ENCODE measurements around the gene NR6A1.

Gene NR6A1

GRCh38 chr9:124794902-124795491 is 23.9 kb upstream of the NR6A1 start:
- DNase-seq = no peak

GRCh38 chr9:124793015-124793541 is 22.0 kb upstream of the NR6A1 start:
- DNase-seq = no peak

DNA sequence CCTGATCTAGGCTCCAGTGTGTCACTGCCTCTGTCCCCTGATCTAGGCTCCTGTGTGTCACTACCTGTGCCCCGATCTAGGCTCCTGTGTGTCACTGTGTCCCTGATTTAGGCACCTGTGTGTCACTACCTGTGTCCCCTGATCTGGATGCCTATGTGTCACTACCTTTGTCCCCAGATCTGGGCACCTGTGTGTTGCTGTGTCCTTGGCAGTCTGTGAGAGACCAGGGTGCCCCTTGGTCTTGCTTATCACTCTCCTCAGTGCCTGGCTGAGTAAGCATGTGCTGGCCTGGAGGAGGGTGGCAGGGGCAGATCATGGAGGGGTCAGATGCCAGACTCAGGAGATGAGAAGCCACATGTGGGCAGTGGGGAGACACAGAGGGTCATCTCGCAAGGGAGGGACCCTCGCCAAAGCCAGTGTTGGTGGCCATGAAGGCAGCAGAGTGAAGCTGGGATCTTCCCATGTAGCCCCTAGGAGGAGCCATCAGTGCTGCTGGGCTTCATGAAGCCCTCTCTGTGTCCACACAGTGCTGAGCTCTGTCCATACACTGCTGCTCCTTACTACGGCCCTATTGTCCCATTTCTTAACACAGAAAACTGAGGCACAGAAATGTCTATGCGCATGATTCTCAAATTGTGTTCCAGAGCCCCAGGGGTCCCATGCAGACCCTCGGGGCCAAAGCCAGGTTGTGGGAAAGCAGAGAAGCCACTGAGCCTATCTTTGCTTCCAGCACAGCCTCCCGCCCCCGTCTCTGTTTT is 21.3 kb upstream of the NR6A1 start:
- DNase-seq = no peak

DNA sequence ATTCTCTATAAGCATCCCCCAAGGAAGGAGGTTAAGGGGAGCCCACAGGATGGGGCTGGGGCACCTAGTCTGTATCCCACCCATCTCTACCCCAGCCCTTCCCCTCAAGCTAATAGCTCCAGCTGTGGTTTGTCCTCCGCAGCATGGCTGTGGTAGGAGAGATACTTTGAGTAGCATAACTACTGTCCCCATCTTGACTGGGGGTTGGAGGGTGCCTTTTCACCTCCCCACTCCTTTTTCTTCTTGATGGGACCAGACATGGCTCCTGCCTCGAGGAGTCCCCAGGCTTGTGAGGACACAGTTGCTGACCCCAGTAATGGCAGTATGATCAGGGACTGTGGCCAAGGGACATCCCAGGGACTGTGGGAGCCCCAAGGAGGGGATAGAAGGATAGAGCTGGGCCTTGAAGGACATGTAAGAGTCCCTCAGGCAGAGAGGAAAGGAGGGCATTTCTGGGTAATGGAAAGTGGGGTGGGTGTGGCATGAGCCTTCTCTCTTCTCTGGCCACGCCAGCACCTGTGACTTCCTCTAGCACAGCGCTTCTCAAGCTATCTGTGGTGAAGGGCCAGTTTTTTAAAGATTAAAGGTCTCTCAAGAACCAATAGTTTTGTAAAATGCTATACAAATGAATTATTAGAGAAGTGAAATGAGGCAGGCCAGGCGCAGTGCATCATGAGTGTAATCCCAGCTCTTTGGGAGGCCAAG is 19.8 kb upstream of the NR6A1 start:
- DNase-seq = no peak

- no peak for DNase-seq
Observed at GRCh38 chr9:124790301-124790700, 19.2 kb upstream of the NR6A1 start.

- no peak for DNase-seq
Observed at GRCh38 chr9:124789531-124789930, 18.4 kb upstream of the NR6A1 start.

DNA sequence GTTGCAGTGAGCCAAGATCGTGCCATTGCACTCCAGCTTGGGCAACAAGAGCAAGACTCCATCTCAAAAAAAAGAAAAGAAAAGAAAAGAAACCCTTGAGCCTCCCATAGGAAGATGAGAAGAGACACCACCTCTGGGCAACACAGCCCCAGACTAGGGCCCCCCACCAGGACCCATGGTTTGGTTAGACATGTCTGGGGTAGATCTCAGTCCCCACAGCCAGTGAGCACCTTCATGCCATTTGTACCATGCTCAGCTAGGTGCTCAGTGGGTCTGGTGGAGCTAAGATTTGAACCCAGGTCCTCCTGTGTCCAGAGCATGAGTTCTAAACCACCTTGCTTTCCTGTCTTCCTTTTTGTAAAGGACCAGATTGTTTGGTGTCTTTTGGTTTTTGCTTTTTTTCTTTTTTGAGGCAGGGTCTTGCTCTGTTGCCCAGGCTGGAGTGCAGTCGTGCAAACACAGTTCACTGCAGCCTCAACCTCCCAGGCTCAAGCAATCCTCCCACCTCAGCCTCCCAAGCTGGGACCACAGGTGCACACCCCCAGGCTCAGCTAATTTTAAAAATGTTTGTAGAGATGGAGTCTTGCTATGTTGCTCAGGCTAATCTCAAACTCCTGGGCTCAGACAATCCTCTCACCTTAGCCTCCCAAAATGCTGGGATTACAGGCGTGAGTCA is 17.6 kb upstream of the NR6A1 start:
- no peak for DNase-seq

- DNase-seq = no peak
Observed at GRCh38 chr9:124786881-124787573, 15.9 kb upstream of the NR6A1 start.

- DNase-seq = no peak
Observed at GRCh38 chr9:124784509-124784908, 13.4 kb upstream of the NR6A1 start.

- no peak for DNase-seq
Observed at GRCh38 chr9:124783830-124784229, 12.7 kb upstream of the NR6A1 start.

DNA sequence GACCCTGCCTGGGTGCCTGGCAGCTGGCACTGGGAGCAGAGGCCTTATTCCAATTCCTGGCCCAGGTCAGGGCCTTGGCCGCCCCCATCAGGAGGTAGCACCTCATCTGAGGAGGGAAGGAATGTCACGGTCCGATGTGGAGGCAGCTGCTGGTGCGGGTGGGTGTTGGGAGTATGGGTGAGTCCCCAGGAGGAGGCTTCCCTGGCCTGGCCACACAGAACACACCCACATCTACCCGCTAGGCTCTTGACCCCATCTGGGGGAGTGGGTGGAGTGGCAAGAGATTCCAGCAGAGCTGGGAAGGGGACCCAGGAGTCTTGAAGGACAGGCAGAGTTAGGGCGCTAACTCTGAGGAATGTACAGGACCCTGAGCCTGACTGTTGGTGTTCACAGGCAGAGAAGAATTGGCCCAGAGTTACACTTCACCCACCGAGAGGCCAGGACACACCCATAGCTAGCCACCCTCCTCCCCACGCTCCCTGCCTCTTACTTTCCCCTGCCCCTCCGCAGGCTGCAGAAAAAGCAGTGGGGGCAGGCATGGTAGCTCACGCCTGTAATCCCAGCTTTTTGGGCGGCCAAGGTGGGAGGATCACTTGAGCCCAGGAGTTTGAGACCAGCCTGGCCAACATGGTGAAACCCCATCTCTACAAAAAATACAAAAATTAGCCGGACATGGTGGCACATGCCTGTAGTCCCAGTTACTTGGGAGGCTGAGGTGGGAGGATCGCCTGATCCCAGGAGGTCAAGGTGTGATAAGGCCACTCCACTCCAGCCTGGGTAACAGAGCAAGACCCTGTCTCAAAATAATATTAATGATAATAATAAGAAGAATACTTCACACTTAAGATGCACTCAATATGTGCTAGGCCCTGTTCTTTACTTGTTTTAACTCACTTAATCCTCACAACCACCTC is 11.8 kb upstream of the NR6A1 start:
- DNase-seq = no peak

GRCh38 chr9:124781967-124782660 is 11.0 kb upstream of the NR6A1 start:
- no peak for DNase-seq

DNA sequence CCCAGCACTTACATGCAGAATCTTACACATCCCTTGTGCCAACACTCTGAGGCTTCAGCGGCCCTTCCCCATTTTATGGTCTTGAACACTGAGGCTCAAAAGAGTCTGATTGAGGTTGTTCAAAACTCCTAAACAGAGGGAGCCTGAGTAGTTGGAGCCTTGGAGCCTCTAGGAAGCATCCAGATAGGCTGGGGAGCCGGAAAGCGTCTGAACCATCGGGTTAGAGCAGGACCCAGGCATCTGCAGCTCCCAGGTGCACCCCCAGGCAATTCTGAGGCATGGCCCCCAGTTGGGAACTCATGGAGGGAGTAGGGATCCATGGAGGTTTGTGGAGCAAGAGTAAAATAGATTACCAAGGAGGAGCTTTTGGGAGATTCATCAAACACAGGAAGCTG is 9.6 kb upstream of the NR6A1 start:
- DNase-seq = no peak

DNA sequence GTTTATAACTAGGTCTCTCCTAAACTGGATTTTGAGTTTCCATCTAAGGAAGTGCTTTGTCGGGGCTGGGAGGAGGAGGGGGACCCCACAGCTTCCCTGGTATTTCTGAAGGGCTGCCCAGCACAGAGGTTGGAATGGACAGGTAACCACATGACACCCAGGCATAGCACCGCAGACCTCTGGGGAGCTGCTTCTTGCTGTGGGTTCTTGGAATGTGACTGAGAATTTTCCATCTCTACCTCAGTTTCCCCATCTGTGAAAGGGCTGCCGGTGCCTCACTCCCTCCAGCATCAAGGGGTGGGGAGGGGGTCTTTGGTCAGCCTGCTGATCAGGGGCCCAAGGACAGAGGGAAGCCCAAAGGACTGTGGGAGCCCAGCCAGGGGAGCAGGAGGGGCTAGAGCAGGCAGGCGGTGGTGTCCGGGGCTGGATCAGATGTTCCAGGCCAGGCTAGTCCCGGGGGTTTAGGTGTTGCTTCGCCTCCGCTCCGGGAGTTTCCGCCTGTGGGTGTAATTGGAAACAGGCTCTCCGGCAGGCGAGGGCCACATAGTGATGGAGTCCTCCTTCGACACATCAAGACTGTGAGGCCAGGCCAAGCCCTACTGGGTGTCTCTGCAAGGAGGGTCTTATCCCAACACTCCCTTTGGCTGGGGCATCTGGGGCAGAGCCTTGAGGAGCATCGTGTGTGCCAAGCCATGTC is 9.1 kb upstream of the NR6A1 start:
- DNase-seq = no peak

DNA sequence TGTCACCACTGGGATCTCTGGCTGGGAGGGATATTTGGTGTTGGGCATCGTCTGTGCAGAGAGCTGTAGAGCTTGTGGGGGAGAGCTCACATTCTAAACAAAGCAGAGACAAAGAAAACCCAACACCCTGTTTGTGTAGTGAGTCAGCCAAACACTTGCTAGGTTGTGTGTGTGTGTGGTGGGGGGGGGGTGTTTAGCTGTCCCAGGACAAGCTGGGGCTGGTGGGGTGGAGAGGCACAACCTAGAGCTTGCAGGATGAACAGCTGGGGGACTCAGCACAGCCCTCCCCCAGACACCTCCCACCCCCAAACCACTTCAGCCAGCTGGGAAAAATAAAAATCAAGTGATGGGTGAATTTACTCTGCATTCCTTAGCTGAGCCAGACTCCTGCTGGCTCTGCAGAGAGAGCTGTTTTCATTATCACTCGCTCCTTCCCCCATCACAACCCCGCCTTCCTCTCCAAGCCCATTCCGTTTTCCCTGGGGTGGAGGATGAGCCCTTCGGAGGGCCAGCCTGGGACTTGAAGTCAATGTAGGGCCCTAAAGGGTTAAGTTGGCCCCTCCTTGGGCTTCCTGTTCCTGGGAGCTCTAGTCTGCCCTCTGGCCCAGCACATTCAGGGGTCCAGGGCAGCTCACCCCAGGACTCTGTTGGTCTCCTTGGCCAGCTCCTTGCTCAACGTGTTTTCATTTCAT is 8.4 kb upstream of the NR6A1 start:
- no peak for DNase-seq

- no peak for DNase-seq
Observed at GRCh38 chr9:124778575-124779367, 7.7 kb upstream of the NR6A1 start.

DNA sequence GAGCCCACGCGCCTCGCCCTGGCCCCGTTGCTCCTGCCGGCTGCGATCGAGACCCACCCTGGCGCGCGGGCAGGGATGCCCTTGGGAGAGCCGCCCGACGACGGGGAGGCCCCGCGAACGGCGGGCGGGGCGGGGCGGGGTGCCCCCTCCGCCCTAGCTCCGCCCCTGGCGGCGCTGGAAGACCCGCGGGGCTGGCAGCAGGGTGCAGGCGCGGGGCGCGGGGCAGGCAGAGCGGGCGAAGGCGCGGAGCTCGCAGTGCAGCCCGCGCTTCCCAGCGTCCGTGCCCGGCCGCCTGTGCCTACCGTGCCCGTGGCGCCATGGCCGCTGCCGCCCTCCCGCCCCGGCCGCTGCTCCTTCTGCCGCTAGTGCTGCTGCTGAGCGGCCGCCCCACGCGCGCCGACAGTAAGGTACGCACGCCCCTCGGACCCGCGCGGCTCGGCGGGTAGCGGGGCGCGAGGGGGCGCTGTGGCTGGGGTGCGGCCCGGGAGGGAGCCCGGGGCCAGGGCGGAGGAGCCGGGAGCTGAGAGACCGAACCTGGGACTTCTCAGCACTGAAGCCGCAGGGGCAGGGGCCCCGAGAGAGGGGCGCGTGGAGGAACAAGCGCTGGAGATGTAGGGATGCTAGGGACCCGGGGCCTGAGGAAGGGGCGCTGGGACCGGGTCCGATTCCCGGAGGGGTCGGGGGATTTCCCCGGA is 6.0 kb upstream of the NR6A1 start, which contains the start of gene OLFML2A:
TSS of gene OLFML2A (plus strand) at position 180 of the 695 bp plus-strand sequence. CDS start at position 318, 138 bp downstream.
- DNase-seq = no peak

DNA sequence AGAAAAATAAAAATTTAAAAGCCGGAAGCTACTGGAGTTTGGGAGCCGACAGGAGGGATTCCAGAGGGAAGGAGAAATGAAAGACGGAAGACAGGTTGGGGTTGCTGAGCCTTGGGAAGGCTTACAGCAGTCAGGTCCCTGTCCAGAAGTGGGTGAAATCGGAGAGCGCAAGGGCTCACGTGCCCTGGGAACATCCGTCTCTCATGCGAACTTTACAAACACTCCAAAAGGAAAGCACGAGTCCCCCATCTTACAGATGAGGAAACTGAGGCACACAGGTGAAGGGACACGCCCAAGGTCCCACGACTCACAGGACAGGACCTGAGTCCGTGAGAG is 5.5 kb upstream of the NR6A1 start:
- no peak for DNase-seq
